Measurements from ENCODE around the gene MOB3B. TPM values are rescaled to one million over a fixed set of nuclear protein-coding genes. Genes with fewer than 3 reads are reported as not detected.
A peak's percentile ranks its signal among the peaks of the same experiment; 100 is the strongest.

The MOB3B gene
- total and polyA plus RNA-seq, 11 donors, result 0.42 to 2.8 (median 1.8) TPM

- intact Hi-C loops (cut with DNase I), result no loop called here
- Histone ChIP-seq H3K4me1 (peaks cover 0 to 33% (median 16%) of the 10 kb centered on the region in 12 donors), H3K4me3 (no peak overlapping the region), H3K27me3 (no peaks in the 10 kb centered on the region), H3K36me3 (peaks cover 0 to 17% (median 3%) of the 10 kb centered on the region in 9 donors), H3K9me3 (no peaks in the 10 kb centered on the region), H3K27ac (peak overlapping the region in 1 of 12 donors; percentile 83)
- TF ChIP-seq CTCF (IDR thresholded peaks at IDR 0.05) (no peak), POLR2A (IDR thresholded peaks at IDR 0.05) (no peak)
- DNase-seq, result no peak
- ATAC-seq, result no peak
- WGBS, 4 donors, result 89 to 97% (median 96%) methylated on average over 3 of the region's 3 CpGs
These were observed 9.0 kb upstream of the MOB3B start for GRCh38 chr9:27538647-27539046.

GRCh38 chr9:27537756-27538155, 8.1 kb upstream of the MOB3B start:
- Histone ChIP-seq H3K4me3 (no peak overlapping the region), H3K27ac (peak overlapping the region in 1 of 12 donors; percentile 9), H3K9me3 (no peaks in the 10 kb centered on the region), H3K36me3 (peaks cover 0 to 15% (median 3%) of the 10 kb centered on the region in 9 donors), H3K27me3 (no peaks in the 10 kb centered on the region), H3K4me1 (peaks cover 0 to 42% (median 16%) of the 10 kb centered on the region in 12 donors)
- 93 to 96% (median 94%) methylated on average over 1 of the region's 1 CpG for WGBS, 4 donors
- TF ChIP-seq POLR2A (IDR thresholded peaks at IDR 0.05) (no peak), CTCF (IDR thresholded peaks at IDR 0.05) (no peak)
- no peak for ATAC-seq
- intact Hi-C loops (cut with DNase I), result no loop called here
- no peak for DNase-seq

- ATAC-seq (peak in 1 of 4 donors; percentile 65), DNase-seq (no peak)
- Histone ChIP-seq H3K9me3 (no peaks in the 10 kb centered on the region), H3K27me3 (no peaks in the 10 kb centered on the region), H3K36me3 (peaks cover 0 to 12% (median 2%) of the 10 kb centered on the region in 9 donors), H3K4me3 (no peak overlapping the region), H3K4me1 (peaks cover 0 to 44% (median 16%) of the 10 kb centered on the region in 12 donors), H3K27ac (no peak overlapping the region)
- intact Hi-C loops (cut with DNase I), result no loop called here
- no peak for TF ChIP-seq CTCF (IDR thresholded peaks at IDR 0.05)
- TF ChIP-seq POLR2A (IDR thresholded peaks at IDR 0.05), result no peak
- WGBS, 4 donors, result 53 to 67% (median 66%) methylated on average over 7 of the region's 7 CpGs
These were observed 7.4 kb upstream of the MOB3B start for GRCh38 chr9:27537027-27537435.

GRCh38 chr9:27536168-27536567, 6.6 kb upstream of the MOB3B start:
- Histone ChIP-seq H3K27ac (no peak overlapping the region), H3K27me3 (no peaks in the 10 kb centered on the region), H3K36me3 (peaks cover 0 to 12% (median 2%) of the 10 kb centered on the region in 9 donors), H3K4me3 (no peak overlapping the region), H3K9me3 (no peaks in the 10 kb centered on the region), H3K4me1 (peaks cover 0 to 46% (median 16%) of the 10 kb centered on the region in 12 donors)
- no peak for TF ChIP-seq CTCF (IDR thresholded peaks at IDR 0.05)
- WGBS, 4 donors, result 86 to 92% (median 89%) methylated on average over 3 of the region's 3 CpGs
- intact Hi-C loops (cut with DNase I), result no loop called here
- DNase-seq, result no peak
- no peak for ATAC-seq
